HUES48 (cell line): ENCODE measurements around the gene PRKAB2.
A peak's percentile ranks its signal among the peaks of the same experiment; 100 is the strongest.
"Not testable (repeated sequence)": the region's sequence is repeated elsewhere in the genome, so short reads cannot be mapped to it uniquely, and the experiment has no call there.

Experiments
- H3K27ac ChIP-seq: one replicate; pipeline ENCODE4 v1.7.0; 2013; ENCODE audit warnings: low read depth, low read length, inconsistent platforms
- H3K27me3 ChIP-seq: 2 replicates; pipeline ENCODE4 v1.6.1; 2013; ENCODE audit warnings: mild to moderate bottlenecking, low read length; ENCODE audit not compliant: control insufficient read depth, insufficient read depth
- H3K36me3 ChIP-seq: 2 replicates; pipeline ENCODE4 v1.6.1; 2013; ENCODE audit warnings: low read length; ENCODE audit not compliant: control insufficient read depth, insufficient read depth
- H3K4me1 ChIP-seq: 2 replicates; pipeline ENCODE4 v1.6.1; 2013; ENCODE audit warnings: mild to moderate bottlenecking, low read length; ENCODE audit not compliant: control insufficient read depth, insufficient read depth
- H3K4me3 ChIP-seq: 2 replicates; pipeline ENCODE4 v1.5.1; 2013; ENCODE audit warnings: mild to moderate bottlenecking, low read depth, low read length
- H3K9ac ChIP-seq: 2 replicates; pipeline ENCODE4 v1.6.1; 2013; ENCODE audit warnings: mild to moderate bottlenecking, low read depth, low read length, moderate library complexity
- H3K9me3 ChIP-seq: 2 replicates; pipeline ENCODE4 v1.6.1; 2013; ENCODE audit warnings: low read length; ENCODE audit not compliant: control insufficient read depth, insufficient read depth

Gene PRKAB2

DNA sequence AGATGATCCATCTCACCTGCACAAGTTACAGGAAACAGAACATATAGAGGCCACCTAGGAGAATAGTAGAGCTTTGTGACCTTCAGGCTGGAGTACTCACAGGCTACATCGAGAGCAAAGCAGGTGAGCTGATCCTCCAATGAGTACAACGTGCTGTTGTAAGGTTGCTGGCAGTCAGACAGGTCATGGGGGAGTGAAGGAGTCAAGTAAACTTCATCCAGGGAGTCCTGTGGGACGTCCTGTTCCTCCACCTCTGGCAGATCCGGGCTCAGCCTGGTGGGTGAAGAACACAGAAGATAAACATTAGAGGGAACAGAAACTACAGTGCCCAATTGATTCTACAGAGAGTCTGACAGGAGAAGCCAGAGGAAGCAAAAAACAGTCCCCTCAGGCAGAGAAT lies 62.5 kb downstream of the PRKAB2 start:
- Histone ChIP-seq H3K27ac (no peak overlapping the region), H3K36me3 (no peaks in the 10 kb centered on the region), H3K9ac (no peak overlapping the region), H3K4me1 (no peaks in the 10 kb centered on the region), H3K27me3 (no peaks in the 10 kb centered on the region), H3K9me3 (no peaks in the 10 kb centered on the region), H3K4me3 (no peak overlapping the region)

DNA sequence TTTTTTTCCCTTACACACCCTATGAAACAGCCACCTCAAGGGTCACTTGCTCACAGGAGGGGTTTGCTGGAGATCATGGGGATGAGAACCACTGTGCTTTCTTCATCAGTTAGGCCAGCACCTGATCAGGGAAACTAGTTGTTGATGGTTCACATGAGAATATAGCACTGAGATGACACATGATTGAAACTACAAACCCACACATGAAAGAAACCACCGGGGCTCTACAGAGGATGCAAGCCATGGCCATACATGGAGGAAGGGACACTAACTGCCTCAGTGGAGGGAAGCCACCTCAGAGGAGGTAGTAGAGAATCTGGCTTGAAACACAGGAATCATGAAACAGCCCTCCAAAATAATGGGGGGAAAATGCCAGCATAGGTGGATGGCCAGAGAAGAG lies 63.2 kb downstream of the PRKAB2 start:
- Histone ChIP-seq H3K27me3 (no peaks in the 10 kb centered on the region), H3K4me1 (no peaks in the 10 kb centered on the region), H3K9ac (no peak overlapping the region), H3K9me3 (no peaks in the 10 kb centered on the region), H3K27ac (no peak overlapping the region), H3K36me3 (no peaks in the 10 kb centered on the region), H3K4me3 (no peak overlapping the region)

DNA sequence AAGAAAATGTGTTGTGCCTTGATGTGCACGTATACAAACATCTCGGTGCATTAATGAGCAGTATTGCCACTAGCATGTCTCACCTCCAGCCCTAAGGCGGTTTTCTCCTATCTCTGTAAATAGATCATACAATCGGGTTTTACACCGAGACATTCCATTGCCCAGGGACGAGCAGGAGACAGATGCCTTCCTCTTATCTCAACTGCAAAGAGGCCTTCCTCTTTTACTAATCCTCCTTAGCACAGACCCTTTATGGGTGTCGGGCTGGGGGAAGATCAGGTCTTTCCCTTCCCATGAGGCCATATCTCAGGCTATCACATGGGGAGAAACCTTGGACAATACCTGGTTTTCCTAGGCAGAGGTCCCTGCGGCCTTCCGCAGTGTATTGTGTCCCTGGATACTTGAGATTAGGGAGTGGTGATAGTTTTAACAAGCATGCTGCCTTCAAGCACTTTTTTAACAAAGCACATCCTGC lies 65.8 kb downstream of the PRKAB2 start:
- H3K9ac ChIP-seq, H3K27ac ChIP-seq, H3K27me3 ChIP-seq, H3K36me3 ChIP-seq, H3K4me3 ChIP-seq, H3K9me3 ChIP-seq, H3K4me1 ChIP-seq: not testable (repeated sequence)

DNA sequence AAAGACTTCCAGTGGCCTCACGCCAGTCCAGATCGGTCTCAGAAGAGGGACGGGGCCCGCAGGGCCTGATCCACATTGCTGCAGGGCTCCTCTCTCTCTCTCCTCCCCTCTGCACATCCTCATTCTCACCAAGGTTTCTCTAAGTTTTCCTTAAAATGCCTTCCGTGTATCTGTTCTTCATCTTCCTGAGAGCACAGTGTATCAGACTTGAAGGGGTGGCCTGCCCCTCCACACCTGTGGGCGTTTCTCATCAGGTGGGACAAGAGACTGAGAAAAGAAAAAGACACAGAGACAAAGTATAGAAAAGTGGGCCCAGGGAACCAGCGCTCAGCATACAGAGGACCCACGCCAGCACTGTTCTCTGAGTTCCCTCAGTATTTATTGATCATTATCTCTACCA lies 66.4 kb downstream of the PRKAB2 start:
- Histone ChIP-seq H3K9me3 (no peaks in the 10 kb centered on the region), H3K4me1 (no peaks in the 10 kb centered on the region), H3K36me3 (no peaks in the 10 kb centered on the region), H3K9ac (no peak overlapping the region), H3K4me3 (no peak overlapping the region), H3K27me3 (no peaks in the 10 kb centered on the region), H3K27ac (peak overlapping the region; percentile 40)
